IMR-90 (cell line): ENCODE data around the gene B3GAT2. TPM values are rescaled to one million over a fixed set of nuclear protein-coding genes. Genes with fewer than 3 reads are reported as not detected.

Experiments
- ATAC-seq: fragments of 200-7000 bp; cut with Tn5 transposase; 2 replicates; pipeline ENCODE4 v1.9.1; 2020; ENCODE audit warnings: low read depth, mild to moderate bottlenecking, moderate library complexity
- BruUV-seq: library from RNA; stranded (reverse); fragments of 400-500 nt; replicated peaks from 2 replicates; lab custom pipeline; 2021; lab: Mats Ljungman, UMichigan
- CTCF ChIA-PET: fragments of 300-600 bp; formaldehyde crosslinking; extraction: SDS; loops from one replicate; lab custom pipeline; 2021; ENCODE audit warnings: antibody characterized with exemption; lab: Yijun Ruan, JAX
- POLR2A ChIA-PET: fragments of 300-600 bp; sonication (Branson Sonifier 250); formaldehyde crosslinking; loops from one replicate; lab custom pipeline; 2022; ENCODE audit warnings: antibody characterized with exemption; ENCODE audit not compliant: unreplicated experiment; lab: Charles Lee
- DNase-seq: peaks from one replicate; pipeline ENCODE4 v3.0.0; 2013
- H2AFZ ChIP-seq: replicated peaks from 2 replicates; pipeline ENCODE3; 2013; ENCODE audit warnings: low read length, mild to moderate bottlenecking; ENCODE audit not compliant: poor library complexity
- H2AK5ac ChIP-seq: 2 replicates; pipeline ENCODE4 v1.6.1; 2013; ENCODE audit warnings: low read depth, low read length, inconsistent platforms
- H2AK9ac ChIP-seq: replicated peaks from 2 replicates; pipeline ENCODE3; 2013; ENCODE audit warnings: mild to moderate bottlenecking, low read depth, low read length, moderate library complexity; ENCODE audit not compliant: poor library complexity
- H2BK120ac ChIP-seq: 2 replicates; pipeline ENCODE4 v1.6.1; 2013; ENCODE audit warnings: low read depth, low read length, inconsistent platforms
- H2BK15ac ChIP-seq: 3 replicates; pipeline ENCODE4 v1.6.1; 2013; ENCODE audit warnings: low read depth, low read length, inconsistent platforms
- H2BK20ac ChIP-seq: 2 replicates; pipeline ENCODE4 v1.6.1; 2013; ENCODE audit warnings: low read depth, mild to moderate bottlenecking, inconsistent platforms, low read length, moderate library complexity
- H2BK5ac ChIP-seq: 2 replicates; pipeline ENCODE4 v1.6.1; 2013; ENCODE audit warnings: mild to moderate bottlenecking, low read depth, low read length, inconsistent platforms; ENCODE audit not compliant: poor library complexity, severe bottlenecking
- H3K14ac ChIP-seq: replicated peaks from 2 replicates; pipeline ENCODE4 v1.6.1; 2013; ENCODE audit warnings: low read depth, low read length, inconsistent platforms
- H3K18ac ChIP-seq: 2 replicates; pipeline ENCODE4 v1.6.1; 2013; ENCODE audit warnings: low read depth, low read length, control low read depth
- H3K23ac ChIP-seq: 2 replicates; pipeline ENCODE4 v1.6.1; 2013; ENCODE audit warnings: low read depth, low read length, inconsistent platforms
- H3K27ac ChIP-seq: 2 replicates; pipeline ENCODE4 v1.5.1; 2013; ENCODE audit warnings: mild to moderate bottlenecking, control low read depth, low read length; ENCODE audit not compliant: insufficient read depth
- H3K27me3 ChIP-seq: 2 replicates; pipeline ENCODE4 v1.6.1; 2013; ENCODE audit warnings: low read length; ENCODE audit not compliant: control insufficient read depth, insufficient read depth
- H3K36me3 ChIP-seq: 2 replicates; pipeline ENCODE4 v1.6.1; 2013; ENCODE audit warnings: low read length, mixed read lengths; ENCODE audit not compliant: control insufficient read depth, insufficient read depth
- H3K4ac ChIP-seq: 2 replicates; pipeline ENCODE4 v1.6.1; 2013; ENCODE audit warnings: low read depth, low read length, inconsistent platforms
- H3K4me1 ChIP-seq: 2 replicates; pipeline ENCODE4 v1.6.1; 2013; ENCODE audit warnings: low read length, mixed read lengths; ENCODE audit not compliant: control insufficient read depth, insufficient read depth
- H3K4me2 ChIP-seq: 2 replicates; pipeline ENCODE4 v1.6.1; 2013; ENCODE audit warnings: low read depth, mild to moderate bottlenecking, control low read depth, low read length, moderate library complexity
- H3K4me3 ChIP-seq: 2 replicates; pipeline ENCODE4 v1.5.1; 2013; ENCODE audit warnings: low read depth, mild to moderate bottlenecking, control low read depth, low read length, moderate library complexity; ENCODE audit not compliant: insufficient read depth
- H3K56ac ChIP-seq: 2 replicates; pipeline ENCODE4 v1.6.1; 2013; ENCODE audit warnings: low read length, inconsistent platforms; ENCODE audit not compliant: insufficient read depth; ENCODE audit errors: extremely low read depth
- H3K79me1 ChIP-seq, 2 experiments: 2 replicates each; pipeline ENCODE4 v1.6.1; 2013; ENCODE audit warnings: low read length in 2 of 2, inconsistent platforms in 1 of 2, low read depth in 1 of 2
- H3K9ac ChIP-seq: 2 replicates; pipeline ENCODE4 v1.6.1; 2013; ENCODE audit warnings: low read depth, low read length, control low read depth
- H3K9me1 ChIP-seq: 2 replicates; pipeline ENCODE4 v1.6.1; 2013; ENCODE audit warnings: low read length, inconsistent platforms; ENCODE audit not compliant: insufficient read depth
- H3K9me3 ChIP-seq: 2 replicates; pipeline ENCODE4 v1.6.1; 2013; ENCODE audit warnings: low read length; ENCODE audit not compliant: control insufficient read depth, insufficient read depth
- H4K20me1 ChIP-seq: 2 replicates; pipeline ENCODE4 v1.6.1; 2013; ENCODE audit warnings: low read length, inconsistent platforms; ENCODE audit not compliant: insufficient read depth
- H4K5ac ChIP-seq: 2 replicates; pipeline ENCODE4 v1.6.1; 2013; ENCODE audit warnings: mild to moderate bottlenecking, low read depth, low read length, control low read depth
- H4K8ac ChIP-seq, 2 experiments: 2 replicates each; pipeline ENCODE4 v1.6.1; 2013; ENCODE audit warnings: low read depth in 2 of 2, low read length in 2 of 2, control low read depth in 1 of 2, inconsistent platforms in 1 of 2
- H4K91ac ChIP-seq: 2 replicates; pipeline ENCODE4 v1.6.1; 2013; ENCODE audit warnings: low read depth, low read length, inconsistent platforms; ENCODE audit not compliant: insufficient read depth
- CEBPB ChIP-seq: IDR thresholded peaks from 2 replicates; pipeline ENCODE4 v1.6.1; 2012; ENCODE audit warnings: low read depth, low read length, improper control_type of control experiment
- MAFK ChIP-seq: IDR thresholded peaks from 2 replicates; pipeline ENCODE4 v1.6.1; 2012; ENCODE audit warnings: low read depth, low read length, improper control_type of control experiment
- MAZ ChIP-seq: IDR thresholded peaks from 2 replicates; pipeline ENCODE4 v1.6.1; 2012; ENCODE audit warnings: low read depth, mild to moderate bottlenecking, low read length, improper control_type of control experiment, moderate library complexity, borderline replicate concordance
- MXI1 ChIP-seq: IDR thresholded peaks from 2 replicates; pipeline ENCODE4 v1.6.1; 2012; ENCODE audit warnings: low read depth, mild to moderate bottlenecking, low read length, moderate library complexity, borderline replicate concordance
- POLR2A ChIP-seq: IDR thresholded peaks from 2 replicates; pipeline ENCODE4 v1.6.1; 2012; ENCODE audit warnings: mild to moderate bottlenecking, low read depth, low read length
- RAD21 ChIP-seq: IDR thresholded peaks from 2 replicates; pipeline ENCODE4 v1.6.1; 2012; ENCODE audit warnings: low read length, improper control_type of control experiment
- RFX5 ChIP-seq: IDR thresholded peaks from 2 replicates; pipeline ENCODE4 v1.8.0; 2012; ENCODE audit warnings: low read depth, mild to moderate bottlenecking, low read length, moderate library complexity
- WGBS, 2 experiments: methylation state at CpG; one replicate each; pipeline versions ENCODE4 v1.1.5 to v1.1.7; 2013; ENCODE audit warnings: missing lambda C conversion rate in 2 of 2; ENCODE audit not compliant: insufficient read length in 1 of 2; ENCODE audit errors: extremely low coverage in 2 of 2; 5-methylcytosine and 5-hydroxymethylcytosine counted together
- dilution Hi-C: fragments of 300-500 bp; cut with HindIII; formaldehyde crosslinking; loops from one replicate; pipeline ENCODE4 v1.14.3; 2018; ENCODE audit warnings: low sequenced_read_pairs; ENCODE audit not compliant: unreplicated experiment
- in situ Hi-C: fragments of 300-500 bp; cut with MboI; formaldehyde crosslinking; loops from 3 replicates; pipeline ENCODE4 v1.14.3; 2019; ENCODE audit warnings: low sequenced_read_pairs, inconsistent platforms, mixed read lengths
- intact Hi-C: fragments of 100-400 bp; cut with micrococcal nuclease; formaldehyde crosslinking; loops from 2 replicates; pipeline ENCODE4 v1.10.0; 2022
- polyA plus RNA-seq, 3 experiments: library from polyadenylated mRNA; depleted of rRNA; stranded (reverse); fragments of >200 nt; gene quantifications; 2 replicates each; pipeline ENCODE4 v1.2.3, GENCODE V29; 2012; ENCODE audit warnings: low replicate concordance in 1 of 3
- total RNA-seq: library from RNA; depleted of rRNA; stranded (reverse); fragments of >200 nt; gene quantifications from 2 replicates; pipeline ENCODE4 v1.2.3, GENCODE V29; 2012
- TF ChIP-seq, protein P1 (sequence below): fragments of 150-350 bp; IDR thresholded peaks from 2 replicates; pipeline ENCODE4 v1.6.1; 2016; ENCODE audit warnings: low read depth, mild to moderate bottlenecking, low read length, moderate library complexity, borderline replicate concordance

B3GAT2 gene
- total and polyA plus RNA-seq, 2 of the 4 experiments (the other 2 are of a cell fraction): 0.02 TPM; not detected in 1

DNA sequence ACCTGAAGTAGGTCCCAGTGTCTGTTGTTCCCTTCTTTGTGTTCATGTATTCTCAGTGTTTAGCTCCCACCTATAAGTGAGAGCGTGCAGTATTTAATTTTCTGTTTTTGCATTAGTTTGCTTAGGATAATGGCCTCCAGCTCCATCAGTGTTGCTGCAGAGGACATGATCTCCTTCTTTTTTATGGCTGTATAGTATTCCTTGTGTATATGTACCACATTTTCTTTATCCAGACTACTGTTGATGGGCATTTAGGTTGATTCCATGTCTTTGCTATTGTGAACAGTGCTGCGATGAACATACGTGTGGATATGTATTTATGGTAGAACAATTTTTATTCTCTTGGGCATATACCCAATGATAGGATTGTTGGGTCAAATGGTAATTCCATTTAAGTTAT is 125.4 kb downstream of the B3GAT2 start:
- H3K14ac ChIP-seq: no peak overlapping the region
- ChIA-PET CTCF (no interaction called here), POLR2A (no interaction called here)
- ATAC-seq: no peak
- H2AK5ac ChIP-seq: no peak overlapping the region
- H2BK20ac ChIP-seq: no peak overlapping the region
- H2AFZ ChIP-seq: no peak overlapping the region
- no peak overlapping the region for H3K9ac ChIP-seq
- H3K4me1 ChIP-seq: no peaks in the 10 kb centered on the region
- no peak overlapping the region for H4K91ac ChIP-seq
- H3K9me1 ChIP-seq: no peaks in the 10 kb centered on the region
- H3K4ac ChIP-seq: no peak overlapping the region
- no peak overlapping the region for H3K56ac ChIP-seq
- no peaks in the 10 kb centered on the region for H3K36me3 ChIP-seq
- H4K5ac ChIP-seq: no peak overlapping the region
- H2BK5ac ChIP-seq: no peak overlapping the region
- in situ Hi-C loops (no loop called here), intact Hi-C loops (no loop called here), dilution Hi-C loops (no loop called here)
- no peaks in the 10 kb centered on the region; a peak in 2 of 4 replicates for H3K79me1 ChIP-seq
- H3K9me3 ChIP-seq: no peaks in the 10 kb centered on the region
- no peak overlapping the region for H3K4me3 ChIP-seq
- no peak overlapping the region for H2BK15ac ChIP-seq
- no peak overlapping the region for H4K8ac ChIP-seq
- H4K20me1 ChIP-seq: no peaks in the 10 kb centered on the region
- TF ChIP-seq, protein P1, sequence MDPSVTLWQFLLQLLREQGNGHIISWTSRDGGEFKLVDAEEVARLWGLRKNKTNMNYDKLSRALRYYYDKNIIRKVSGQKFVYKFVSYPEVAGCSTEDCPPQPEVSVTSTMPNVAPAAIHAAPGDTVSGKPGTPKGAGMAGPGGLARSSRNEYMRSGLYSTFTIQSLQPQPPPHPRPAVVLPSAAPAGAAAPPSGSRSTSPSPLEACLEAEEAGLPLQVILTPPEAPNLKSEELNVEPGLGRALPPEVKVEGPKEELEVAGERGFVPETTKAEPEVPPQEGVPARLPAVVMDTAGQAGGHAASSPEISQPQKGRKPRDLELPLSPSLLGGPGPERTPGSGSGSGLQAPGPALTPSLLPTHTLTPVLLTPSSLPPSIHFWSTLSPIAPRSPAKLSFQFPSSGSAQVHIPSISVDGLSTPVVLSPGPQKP: no peak
- TF ChIP-seq POLR2A (no peak), CEBPB (no peak), MXI1 (no peak), MAZ (no peak), MAFK (no peak), RFX5 (no peak), RAD21 (no peak)
- H3K27me3 ChIP-seq: no peaks in the 10 kb centered on the region
- H2BK120ac ChIP-seq: no peak overlapping the region
- no peak for DNase-seq
- H3K18ac ChIP-seq: no peak overlapping the region
- H3K27ac ChIP-seq: no peak overlapping the region
- H2AK9ac ChIP-seq: no peak overlapping the region
- BruUV-seq: no TSS peak
- no peak overlapping the region for H3K4me2 ChIP-seq
- no peak overlapping the region for H3K23ac ChIP-seq
- WGBS, 2 experiments: no CpG with 5 or more reads among the region's 3 CpGs
